ENCODE measurements around the gene WASHC2A.
"Not testable (repeated sequence)": the region's sequence is repeated elsewhere in the genome, so short reads cannot be mapped to it uniquely, and the experiment has no call there.

Gene WASHC2A

GRCh38 chr10:50025627-50026026, 42.1 kb upstream of the WASHC2A start:
- TF ChIP-seq CTCF (conservative IDR thresholded peaks at IDR 0.05; ENCODE audit: low read length) = no peak
- no peak for TF ChIP-seq EZH2phosphoT487 (IDR thresholded peaks at IDR 0.05; ENCODE audit: borderline replicate concordance)
- H3K4me3 ChIP-seq (ENCODE audit: low read length, poor library complexity, severe bottlenecking) = no peak overlapping the region
- H2AFZ ChIP-seq (ENCODE audit: low read length) = no peak overlapping the region
- H3K4me2 ChIP-seq (ENCODE audit: low read depth, low read length, poor library complexity, severe bottlenecking) = no peak overlapping the region
- no peaks in the 10 kb centered on the region for H3K9me2 ChIP-seq (replicated peaks; ENCODE audit: low read depth, low read length)
- H3K79me2 ChIP-seq (ENCODE audit: insufficient read depth, low read length) = no peaks in the 10 kb centered on the region
- H3K9me3 ChIP-seq (ENCODE audit: insufficient read depth, low read depth, low read length) = no peaks in the 10 kb centered on the region; the same call in 1 of the 2 replicates
- H3K36me3 ChIP-seq (ENCODE audit: insufficient read depth, low read length) = no peaks in the 10 kb centered on the region
- no peak overlapping the region for H3K9ac ChIP-seq (ENCODE audit: low read depth, low read length, poor library complexity, severe bottlenecking)
- H3K4me1 ChIP-seq (ENCODE audit: insufficient read depth, low read length, poor library complexity, severe bottlenecking) = no peaks in the 10 kb centered on the region
- H4K20me1 ChIP-seq (ENCODE audit: insufficient read depth, low read length, poor library complexity, severe bottlenecking) = no peaks in the 10 kb centered on the region
- H3F3A ChIP-seq (ENCODE audit: low read depth) = no peaks in the 10 kb centered on the region
- no peaks in the 10 kb centered on the region for H3K27me3 ChIP-seq (ENCODE audit: insufficient read depth, low read length, poor library complexity, severe bottlenecking)

GRCh38 chr10:50027195-50027594, 40.6 kb upstream of the WASHC2A start:
- Histone ChIP-seq H3K4me2 (ENCODE audit: low read depth, low read length, poor library complexity, severe bottlenecking) (no peak overlapping the region), H3K9ac (ENCODE audit: low read depth, low read length, poor library complexity, severe bottlenecking) (no peak overlapping the region), H3F3A (ENCODE audit: low read depth) (no peaks in the 10 kb centered on the region), H2AFZ (ENCODE audit: low read length) (no peak overlapping the region), H3K79me2 (ENCODE audit: insufficient read depth, low read length) (no peaks in the 10 kb centered on the region), H3K27me3 (ENCODE audit: insufficient read depth, low read length, poor library complexity, severe bottlenecking) (no peaks in the 10 kb centered on the region), H3K4me3 (ENCODE audit: low read length, poor library complexity, severe bottlenecking) (no peak overlapping the region), H3K36me3 (ENCODE audit: insufficient read depth, low read length) (no peaks in the 10 kb centered on the region), H3K4me1 (ENCODE audit: insufficient read depth, low read length, poor library complexity, severe bottlenecking) (no peaks in the 10 kb centered on the region), H3K9me2 (replicated peaks; ENCODE audit: low read depth, low read length) (no peaks in the 10 kb centered on the region), H4K20me1 (ENCODE audit: insufficient read depth, low read length, poor library complexity, severe bottlenecking) (no peaks in the 10 kb centered on the region), H3K9me3 (ENCODE audit: insufficient read depth, low read depth, low read length) (no peaks in the 10 kb centered on the region; the same call in 1 of the 2 replicates)
- TF ChIP-seq CTCF (conservative IDR thresholded peaks at IDR 0.05; ENCODE audit: low read length) = no peak
- TF ChIP-seq EZH2phosphoT487 (IDR thresholded peaks at IDR 0.05; ENCODE audit: borderline replicate concordance) = no peak

GRCh38 chr10:50033481-50033880, 34.3 kb upstream of the WASHC2A start:
- no peaks in the 10 kb centered on the region for H3K4me1 ChIP-seq (ENCODE audit: insufficient read depth, low read length, poor library complexity, severe bottlenecking)
- H3K9ac ChIP-seq (ENCODE audit: low read depth, low read length, poor library complexity, severe bottlenecking) = no peak overlapping the region
- TF ChIP-seq EZH2phosphoT487 (IDR thresholded peaks at IDR 0.05; ENCODE audit: borderline replicate concordance) = no peak
- TF ChIP-seq CTCF (conservative IDR thresholded peaks at IDR 0.05; ENCODE audit: low read length) = no peak
- no peaks in the 10 kb centered on the region for H3K27me3 ChIP-seq (ENCODE audit: insufficient read depth, low read length, poor library complexity, severe bottlenecking)
- no peak overlapping the region for H3K4me2 ChIP-seq (ENCODE audit: low read depth, low read length, poor library complexity, severe bottlenecking)
- no peaks in the 10 kb centered on the region; the same call in 1 of the 2 replicates for H3K9me2 ChIP-seq (replicated peaks; ENCODE audit: low read depth, low read length)
- H3K79me2 ChIP-seq (ENCODE audit: insufficient read depth, low read length) = no peaks in the 10 kb centered on the region
- no peaks in the 10 kb centered on the region for H3K36me3 ChIP-seq (ENCODE audit: insufficient read depth, low read length)
- H4K20me1 ChIP-seq (ENCODE audit: insufficient read depth, low read length, poor library complexity, severe bottlenecking) = no peaks in the 10 kb centered on the region
- H3K4me3 ChIP-seq (ENCODE audit: low read length, poor library complexity, severe bottlenecking) = no peak overlapping the region
- no peaks in the 10 kb centered on the region for H3K9me3 ChIP-seq (ENCODE audit: insufficient read depth, low read depth, low read length)
- H2AFZ ChIP-seq (ENCODE audit: low read length) = no peak overlapping the region
- no peaks in the 10 kb centered on the region for H3F3A ChIP-seq (ENCODE audit: low read depth)

- not testable (repeated sequence) for H4K20me1 ChIP-seq (ENCODE audit: insufficient read depth, low read length, poor library complexity, severe bottlenecking); H2AFZ ChIP-seq (ENCODE audit: low read length); H3F3A ChIP-seq (ENCODE audit: low read depth); H3K27me3 ChIP-seq (ENCODE audit: insufficient read depth, low read length, poor library complexity, severe bottlenecking); H3K4me1 ChIP-seq (ENCODE audit: insufficient read depth, low read length, poor library complexity, severe bottlenecking); H3K9ac ChIP-seq (ENCODE audit: low read depth, low read length, poor library complexity, severe bottlenecking); H3K4me2 ChIP-seq (ENCODE audit: low read depth, low read length, poor library complexity, severe bottlenecking); H3K4me3 ChIP-seq (ENCODE audit: low read length, poor library complexity, severe bottlenecking); H3K9me3 ChIP-seq (ENCODE audit: insufficient read depth, low read depth, low read length); H3K79me2 ChIP-seq (ENCODE audit: insufficient read depth, low read length); H3K9me2 ChIP-seq (replicated peaks; ENCODE audit: low read depth, low read length); H3K36me3 ChIP-seq (ENCODE audit: insufficient read depth, low read length)
Measured at GRCh38 chr10:50035337-50035736, 32.4 kb upstream of the WASHC2A start.
